ENCODE results near the gene FBXO4. TPM values are rescaled to one million over a fixed set of nuclear protein-coding genes. Genes with fewer than 3 reads are reported as not detected.

The FBXO4 gene
- total and polyA plus RNA-seq, 2 of the 8 experiments (the other 6 are each of a cell fraction or from before 2014, with no cell fraction given) = 0.60 to 0.88 TPM

- TF ChIP-seq SRF (IDR thresholded peaks at IDR 0.05; ENCODE audit: low read depth, low read length) (no peak), NRF1 (IDR thresholded peaks at IDR 0.05; ENCODE audit: low read depth, low read length) (no peak), MAFK (IDR thresholded peaks at IDR 0.05; ENCODE audit: low read depth, low read length) (no peak), SP2 (IDR thresholded peaks at IDR 0.05; ENCODE audit: low read length) (no peak)
These were observed 55.3 kb downstream of the FBXO4 start (continued) for GRCh38 chr5:41980396-41980795.

Measured in H1 (cell line).